A549 (cell line): ENCODE measurements around the gene ANO10.

Experiments used
- BHLHE40 ChIP-seq: IDR thresholded peaks from 2 replicates; pipeline ENCODE4 v1.6.1; 2012; ENCODE audit warnings: low read depth, low read length, inconsistent platforms
- CTCF ChIP-seq: fragments of >200 bp; sonication (Bioruptor Twin); formaldehyde crosslinking; IDR thresholded peaks from 3 replicates; pipeline ENCODE4 v1.5.1; 2016
- ELK1 ChIP-seq: fragments of 150-350 bp; IDR thresholded peaks from 2 replicates; pipeline ENCODE4 v1.6.1; 2014; ENCODE audit warnings: low read depth, mild to moderate bottlenecking, low read length
- EP300 ChIP-seq, 2 experiments: fragments of >200 bp; sonication (Bioruptor Twin); formaldehyde crosslinking; IDR thresholded peaks; 2 replicates in 1 of 2; 3 replicates in 1 of 2; pipeline ENCODE4 v1.6.1; 2016 to 2017
- JUN ChIP-seq, 2 experiments: fragments of >200 bp; sonication (Bioruptor Twin); formaldehyde crosslinking; IDR thresholded peaks; 2 replicates in 1 of 2; 3 replicates in 1 of 2; pipeline ENCODE4 v1.6.1; 2016 to 2017
- SMC3 ChIP-seq: fragments of >200 bp; sonication (Bioruptor Twin); formaldehyde crosslinking; IDR thresholded peaks from 3 replicates; pipeline ENCODE4 v1.6.1; 2018; ENCODE audit warnings: inconsistent platforms
- TF ChIP-seq, protein P1 (sequence below): fragments of 200-600 bp; sonication (generic); IDR thresholded peaks from 2 replicates; pipeline ENCODE4 v1.6.1; 2016; ENCODE audit warnings: antibody characterized with exemption, mild to moderate bottlenecking, moderate library complexity
- TF ChIP-seq, protein P2 (sequence below): IDR thresholded peaks from 2 replicates; pipeline ENCODE4 v1.6.1; 2012; ENCODE audit warnings: low read depth, borderline replicate concordance

GRCh38 chr3:43597961-43598360 is 23.9 kb downstream of the ANO10 start:
- TF ChIP-seq, protein P1, sequence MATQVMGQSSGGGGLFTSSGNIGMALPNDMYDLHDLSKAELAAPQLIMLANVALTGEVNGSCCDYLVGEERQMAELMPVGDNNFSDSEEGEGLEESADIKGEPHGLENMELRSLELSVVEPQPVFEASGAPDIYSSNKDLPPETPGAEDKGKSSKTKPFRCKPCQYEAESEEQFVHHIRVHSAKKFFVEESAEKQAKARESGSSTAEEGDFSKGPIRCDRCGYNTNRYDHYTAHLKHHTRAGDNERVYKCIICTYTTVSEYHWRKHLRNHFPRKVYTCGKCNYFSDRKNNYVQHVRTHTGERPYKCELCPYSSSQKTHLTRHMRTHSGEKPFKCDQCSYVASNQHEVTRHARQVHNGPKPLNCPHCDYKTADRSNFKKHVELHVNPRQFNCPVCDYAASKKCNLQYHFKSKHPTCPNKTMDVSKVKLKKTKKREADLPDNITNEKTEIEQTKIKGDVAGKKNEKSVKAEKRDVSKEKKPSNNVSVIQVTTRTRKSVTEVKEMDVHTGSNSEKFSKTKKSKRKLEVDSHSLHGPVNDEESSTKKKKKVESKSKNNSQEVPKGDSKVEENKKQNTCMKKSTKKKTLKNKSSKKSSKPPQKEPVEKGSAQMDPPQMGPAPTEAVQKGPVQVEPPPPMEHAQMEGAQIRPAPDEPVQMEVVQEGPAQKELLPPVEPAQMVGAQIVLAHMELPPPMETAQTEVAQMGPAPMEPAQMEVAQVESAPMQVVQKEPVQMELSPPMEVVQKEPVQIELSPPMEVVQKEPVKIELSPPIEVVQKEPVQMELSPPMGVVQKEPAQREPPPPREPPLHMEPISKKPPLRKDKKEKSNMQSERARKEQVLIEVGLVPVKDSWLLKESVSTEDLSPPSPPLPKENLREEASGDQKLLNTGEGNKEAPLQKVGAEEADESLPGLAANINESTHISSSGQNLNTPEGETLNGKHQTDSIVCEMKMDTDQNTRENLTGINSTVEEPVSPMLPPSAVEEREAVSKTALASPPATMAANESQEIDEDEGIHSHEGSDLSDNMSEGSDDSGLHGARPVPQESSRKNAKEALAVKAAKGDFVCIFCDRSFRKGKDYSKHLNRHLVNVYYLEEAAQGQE = no peak
- TF ChIP-seq, protein P2, sequence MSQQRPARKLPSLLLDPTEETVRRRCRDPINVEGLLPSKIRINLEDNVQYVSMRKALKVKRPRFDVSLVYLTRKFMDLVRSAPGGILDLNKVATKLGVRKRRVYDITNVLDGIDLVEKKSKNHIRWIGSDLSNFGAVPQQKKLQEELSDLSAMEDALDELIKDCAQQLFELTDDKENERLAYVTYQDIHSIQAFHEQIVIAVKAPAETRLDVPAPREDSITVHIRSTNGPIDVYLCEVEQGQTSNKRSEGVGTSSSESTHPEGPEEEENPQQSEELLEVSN = no peak
- TF ChIP-seq EP300 (IDR thresholded peaks at IDR 0.05) (no peak), ELK1 (no peak), CTCF (no peak), JUN (IDR thresholded peaks at IDR 0.05) (no peak), BHLHE40 (no peak), SMC3 (no peak)
